GM19023 (cell line): Measurements from ENCODE around the gene LIPC.
A peak's percentile ranks its signal among the peaks of the same experiment; 100 is the strongest.

Source experiments
- ATAC-seq: cut with Tn5 transposase; IDR thresholded peaks from one replicate; pipeline ENCODE4 v1.9.1; 2021; ENCODE audit warnings: mild to moderate bottlenecking, moderate library complexity; ENCODE audit not compliant: unreplicated experiment

LIPC gene

DNA sequence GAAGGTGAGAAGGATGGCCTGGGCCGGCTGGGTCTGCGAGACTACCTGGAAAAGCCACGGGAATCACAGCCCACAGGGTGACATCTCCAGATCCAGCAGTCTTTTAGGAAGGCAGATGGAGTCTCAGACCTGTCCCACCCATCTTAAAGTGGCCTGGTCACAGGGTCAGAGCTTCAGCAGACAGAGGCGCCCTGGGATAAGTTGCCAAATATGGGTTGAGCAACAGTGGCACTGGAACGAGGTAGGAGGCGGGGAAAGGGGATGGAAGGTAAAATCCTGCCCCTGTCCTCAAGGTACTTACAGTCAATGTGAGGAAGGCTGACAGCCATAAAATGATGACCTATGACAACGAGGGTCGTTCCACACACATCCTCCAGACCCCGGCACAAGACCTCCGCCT is 80.7 kb downstream of the LIPC start:
- no peak for ATAC-seq

DNA sequence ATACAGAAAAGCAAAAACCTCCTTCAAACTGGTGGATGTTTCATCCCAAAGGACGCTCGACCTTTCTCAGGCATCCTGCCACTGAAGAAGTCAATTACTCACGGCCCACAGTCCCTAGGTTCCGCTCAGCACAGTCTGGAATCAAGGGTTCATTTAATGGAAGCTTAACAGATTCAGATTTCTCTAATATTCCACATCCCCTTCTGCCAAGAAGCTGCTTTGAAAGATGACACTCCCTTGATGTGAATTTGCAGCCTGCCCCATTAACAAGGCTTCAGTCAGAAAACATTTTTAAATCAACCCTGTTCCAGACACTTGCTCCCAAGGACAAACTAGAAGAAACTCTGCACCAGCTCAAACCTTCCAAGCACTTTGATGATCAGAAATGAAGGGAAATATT is 81.2 kb downstream of the LIPC start:
- ATAC-seq = no peak

DNA sequence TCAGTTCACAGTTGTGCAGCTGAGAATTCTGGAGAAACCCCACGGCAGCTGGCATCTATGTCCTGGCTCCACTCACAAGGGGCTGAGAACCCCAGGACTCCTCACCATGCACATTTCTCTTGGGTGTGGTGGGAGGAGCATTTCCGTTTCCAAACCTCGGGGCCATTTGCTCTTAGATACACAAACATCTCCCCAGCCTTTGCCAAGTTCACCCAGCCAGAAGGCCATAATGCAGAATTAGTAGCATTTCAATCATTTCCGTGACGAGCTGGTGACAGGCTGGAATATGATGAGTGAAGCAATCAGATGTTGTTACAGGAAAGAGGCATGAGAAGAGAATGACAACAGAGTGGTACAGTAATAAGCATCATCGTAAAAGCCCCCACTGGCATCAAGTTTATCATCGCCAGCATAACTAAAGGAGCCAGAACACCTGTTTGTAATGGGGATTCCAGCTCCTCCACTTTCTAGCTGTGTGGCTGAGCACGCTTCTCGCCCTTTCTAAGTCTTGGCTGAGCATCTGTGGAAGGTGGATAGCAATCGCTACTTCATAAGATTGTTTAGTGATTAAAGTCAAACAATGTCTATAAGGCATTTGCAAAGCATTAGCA is 82.0 kb downstream of the LIPC start:
- ATAC-seq = no peak

GRCh38 chr15:58515807-58516206 is 84.0 kb downstream of the LIPC start:
- ATAC-seq = no peak

DNA sequence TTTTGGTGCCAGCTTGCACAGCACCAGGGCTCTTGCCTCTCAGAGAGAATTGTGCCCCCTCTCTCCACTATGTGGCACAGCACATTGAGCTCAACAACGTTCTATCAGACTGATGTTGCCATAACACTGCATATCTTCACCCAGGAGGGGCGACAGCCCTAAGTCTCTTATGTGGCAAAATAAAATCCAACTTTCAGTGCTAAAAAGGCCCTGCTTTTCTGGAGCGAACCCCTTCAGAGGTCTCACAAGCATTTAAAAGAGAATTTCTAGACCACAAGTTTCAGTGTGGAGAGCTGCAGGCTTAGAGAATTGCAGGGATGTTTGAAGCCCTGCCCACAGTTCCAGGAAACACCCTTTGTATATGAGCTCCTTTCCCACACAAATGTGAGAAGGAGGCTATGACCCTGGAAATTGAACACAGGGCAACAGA is 85.5 kb downstream of the LIPC start:
- ATAC-seq = no peak

DNA sequence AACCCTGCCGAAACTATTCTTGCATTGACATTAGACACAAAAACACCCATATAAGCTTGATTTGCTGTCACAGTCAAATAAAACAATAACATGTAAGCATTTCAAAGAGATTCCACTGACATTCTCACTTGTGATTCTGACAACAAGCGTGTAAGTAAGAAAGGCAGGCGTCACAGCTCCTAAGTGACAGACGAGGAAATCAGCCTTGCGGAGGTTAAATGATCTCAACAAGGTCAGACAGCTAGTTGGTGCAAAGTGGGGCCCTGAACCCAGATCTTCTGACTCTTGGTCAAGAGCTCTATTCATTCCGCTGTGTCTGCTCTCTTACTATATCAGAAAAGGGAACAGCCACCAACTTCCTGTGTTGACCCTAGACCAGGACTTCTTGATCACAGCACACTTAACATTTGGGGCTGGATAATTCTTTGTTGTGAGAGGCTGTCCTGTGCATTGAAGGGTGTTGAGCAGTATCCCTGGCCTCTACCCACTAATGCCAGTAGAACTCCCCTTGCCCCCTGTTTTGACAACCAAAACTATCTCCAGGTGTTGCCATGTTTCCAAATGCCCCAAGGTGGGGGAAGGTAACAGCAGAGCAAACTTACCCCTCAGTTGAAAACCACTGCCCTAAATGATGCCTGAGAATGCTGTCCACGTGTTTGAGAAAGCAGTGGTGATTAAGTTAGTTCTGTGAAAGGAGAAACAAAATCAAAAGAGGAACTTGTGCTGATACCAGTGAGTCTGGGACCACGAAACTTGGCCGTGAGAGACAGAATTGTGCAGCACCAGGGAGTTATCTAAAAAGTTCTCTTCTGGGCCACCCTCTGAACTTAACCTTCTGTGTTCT is 86.1 kb downstream of the LIPC start:
- ATAC-seq = peak; percentile 50

DNA sequence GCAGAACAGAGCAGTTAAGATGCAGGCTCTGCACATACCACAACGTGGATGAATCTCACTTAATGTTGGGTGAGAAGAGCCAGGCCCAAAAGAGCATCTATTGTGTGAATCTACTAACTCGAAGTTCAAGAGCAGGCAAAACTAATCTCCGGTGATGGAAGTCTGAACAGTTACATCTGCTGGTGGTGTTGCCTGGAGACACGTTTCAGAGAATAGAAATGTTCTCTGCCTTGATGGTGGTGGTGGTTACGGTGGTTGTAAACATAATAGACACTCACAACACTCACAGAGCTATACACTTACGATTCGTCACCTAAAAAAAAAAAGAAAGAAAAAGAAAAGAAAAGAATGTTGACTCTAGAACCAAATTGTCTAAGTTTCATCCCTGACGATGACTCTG is 86.8 kb downstream of the LIPC start:
- peak; percentile 20 for ATAC-seq

GRCh38 chr15:58519516-58519915 is 87.7 kb downstream of the LIPC start:
- ATAC-seq = no peak

DNA sequence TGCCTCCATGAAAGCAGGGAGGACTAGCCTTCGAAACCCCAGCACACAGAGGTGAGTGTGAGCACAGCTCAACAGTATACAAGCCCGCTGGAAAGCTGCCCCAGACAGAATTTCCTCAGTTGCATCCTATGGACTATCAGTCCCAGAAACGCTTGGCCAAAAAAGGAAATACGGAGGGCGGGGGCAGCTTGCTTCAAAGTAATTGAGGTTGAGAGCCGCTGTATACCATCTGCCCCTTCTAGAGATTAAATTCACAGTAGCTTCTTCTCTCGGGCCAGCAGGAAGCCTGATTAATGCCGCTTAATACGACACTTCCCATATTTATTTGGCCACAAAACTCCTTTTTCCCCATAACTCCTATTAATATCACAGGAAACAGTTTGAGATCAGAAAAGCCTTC is 88.7 kb downstream of the LIPC start:
- no peak for ATAC-seq

GRCh38 chr15:58520936-58521292 is 89.1 kb downstream of the LIPC start:
- ATAC-seq = no peak

- no peak for ATAC-seq
Observed at GRCh38 chr15:58521293-58521991, 89.7 kb downstream of the LIPC start.

DNA sequence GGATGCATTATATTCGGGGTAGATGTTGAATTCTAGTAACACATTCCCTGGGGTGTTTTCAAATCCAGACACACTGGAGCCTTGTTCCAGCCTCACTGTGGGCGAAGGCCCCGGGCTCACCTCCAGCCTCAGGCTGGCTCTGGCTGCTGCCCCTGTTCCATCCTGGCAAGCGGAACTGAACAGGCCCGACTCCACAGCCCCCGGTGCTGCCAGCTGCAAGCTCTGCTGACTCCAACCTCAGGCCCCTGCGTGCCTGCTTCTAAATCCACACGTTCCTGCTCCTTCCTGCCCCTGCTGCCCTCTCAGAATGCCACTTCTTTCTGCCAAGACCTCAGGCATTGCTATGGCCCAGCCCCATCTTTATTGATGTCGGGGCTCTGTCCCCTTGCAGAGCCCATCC is 90.6 kb downstream of the LIPC start:
- ATAC-seq = no peak

DNA sequence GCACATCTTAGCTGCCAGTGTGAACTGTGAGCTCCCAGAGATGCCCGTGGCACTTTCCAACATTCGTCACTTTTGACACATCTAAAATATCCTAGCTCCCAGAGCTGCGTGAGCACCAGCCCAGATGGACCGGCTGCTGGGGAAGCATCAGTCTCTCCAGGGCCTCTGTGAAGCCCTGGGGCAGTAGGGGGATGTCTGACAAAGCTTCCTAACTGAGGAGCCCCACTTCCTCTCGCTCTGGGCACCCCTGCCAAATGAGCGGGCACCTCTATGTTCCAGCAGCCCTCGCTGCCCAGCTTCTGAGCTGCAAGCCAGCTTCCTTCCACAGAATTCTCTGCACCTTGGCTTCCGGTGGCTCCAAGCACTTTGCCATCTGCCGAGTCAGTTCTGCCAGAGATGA is 91.1 kb downstream of the LIPC start:
- ATAC-seq = no peak

DNA sequence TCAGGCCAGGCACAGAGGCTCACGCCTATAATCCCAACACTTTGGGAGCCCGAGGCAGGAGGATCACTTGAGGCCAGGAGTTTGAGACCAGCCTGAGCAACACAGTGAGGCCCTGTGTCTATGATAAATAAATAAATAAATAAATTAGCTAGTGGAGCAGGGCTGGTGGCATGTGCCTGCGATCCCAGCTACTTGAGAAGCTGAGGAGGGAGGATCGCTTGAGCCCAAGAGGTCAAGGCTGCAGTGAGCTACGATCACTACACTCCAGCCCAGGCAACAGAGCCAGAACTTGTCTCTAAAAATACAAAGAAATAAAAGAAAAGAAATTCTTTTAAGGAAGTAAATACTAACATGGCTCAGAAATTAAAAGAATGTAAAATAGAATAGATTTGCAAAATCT is 91.8 kb downstream of the LIPC start:
- no peak for ATAC-seq

DNA sequence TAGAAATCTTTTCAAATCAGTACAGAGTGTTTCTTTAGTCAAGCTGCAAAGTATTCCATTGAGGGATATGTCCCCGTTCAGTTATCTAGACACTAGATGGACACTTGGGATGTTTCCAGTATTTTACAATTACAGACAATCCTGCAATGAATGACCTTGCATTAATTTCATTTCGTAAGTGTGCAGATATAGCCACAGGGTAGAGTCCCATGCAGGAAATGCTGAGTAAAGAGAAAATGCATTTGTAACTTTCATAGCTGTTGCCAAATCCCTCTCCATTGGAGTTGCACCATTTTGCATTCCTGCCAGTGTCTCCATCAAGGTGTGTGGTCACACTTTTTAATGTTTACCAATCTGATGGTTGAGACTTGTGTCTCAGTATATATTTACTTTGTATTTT is 92.5 kb downstream of the LIPC start:
- no peak for ATAC-seq

GRCh38 chr15:58525991-58526421 is 94.2 kb downstream of the LIPC start:
- no peak for ATAC-seq

DNA sequence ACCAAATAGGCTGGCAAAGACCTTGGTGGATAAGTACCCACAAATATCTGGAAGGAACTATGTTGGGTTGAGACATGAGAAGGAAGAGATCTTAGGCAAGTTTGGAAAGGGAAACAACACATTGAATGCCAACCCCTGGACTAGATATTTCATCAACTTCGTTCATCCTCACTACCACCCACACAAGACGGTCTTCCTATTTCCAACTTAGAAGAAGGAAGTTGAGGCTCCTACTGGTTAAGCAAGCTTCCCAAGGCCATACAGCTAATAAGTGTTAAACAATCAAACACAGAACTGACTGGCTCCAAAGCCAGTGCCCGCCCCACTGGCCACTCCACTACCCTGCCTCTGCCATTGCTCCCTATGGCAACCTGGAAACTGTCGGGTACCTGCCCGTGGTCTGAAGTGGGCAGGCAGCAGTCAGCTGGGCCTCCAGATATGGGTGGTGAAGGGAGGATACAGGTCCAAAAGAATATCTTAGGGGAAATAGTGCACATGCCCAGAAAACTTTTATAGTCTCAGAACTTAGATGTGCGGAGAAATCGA is 94.9 kb downstream of the LIPC start:
- ATAC-seq = no peak

DNA sequence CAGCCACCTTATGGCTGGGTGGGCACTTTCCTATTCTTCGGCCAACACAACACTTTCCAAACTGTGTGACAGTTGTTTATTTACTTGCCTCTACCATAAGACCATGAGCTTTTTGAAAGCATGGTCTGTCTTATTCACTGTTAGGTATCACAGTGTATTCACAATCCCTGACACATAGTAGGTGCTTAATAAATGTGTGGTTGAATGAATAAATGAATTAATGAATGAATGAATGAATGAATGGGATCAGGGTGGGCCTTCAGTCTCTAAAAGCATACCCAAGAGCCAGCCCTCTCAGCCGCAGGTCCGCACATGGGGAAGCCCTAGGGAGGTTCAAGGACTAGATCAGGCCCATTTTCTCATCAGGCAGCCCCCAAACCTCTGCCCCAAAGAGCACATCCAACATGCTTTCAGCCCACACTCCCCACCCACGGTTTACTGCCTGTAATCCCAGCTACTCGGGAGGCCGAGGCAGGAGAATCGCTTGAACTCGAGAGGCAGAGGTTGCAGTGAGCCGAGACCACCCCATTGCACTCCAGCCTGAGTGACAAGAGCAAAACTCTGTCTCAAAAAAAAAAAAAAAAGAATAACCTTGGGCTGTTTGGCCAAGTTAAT is 95.9 kb downstream of the LIPC start:
- no peak for ATAC-seq

DNA sequence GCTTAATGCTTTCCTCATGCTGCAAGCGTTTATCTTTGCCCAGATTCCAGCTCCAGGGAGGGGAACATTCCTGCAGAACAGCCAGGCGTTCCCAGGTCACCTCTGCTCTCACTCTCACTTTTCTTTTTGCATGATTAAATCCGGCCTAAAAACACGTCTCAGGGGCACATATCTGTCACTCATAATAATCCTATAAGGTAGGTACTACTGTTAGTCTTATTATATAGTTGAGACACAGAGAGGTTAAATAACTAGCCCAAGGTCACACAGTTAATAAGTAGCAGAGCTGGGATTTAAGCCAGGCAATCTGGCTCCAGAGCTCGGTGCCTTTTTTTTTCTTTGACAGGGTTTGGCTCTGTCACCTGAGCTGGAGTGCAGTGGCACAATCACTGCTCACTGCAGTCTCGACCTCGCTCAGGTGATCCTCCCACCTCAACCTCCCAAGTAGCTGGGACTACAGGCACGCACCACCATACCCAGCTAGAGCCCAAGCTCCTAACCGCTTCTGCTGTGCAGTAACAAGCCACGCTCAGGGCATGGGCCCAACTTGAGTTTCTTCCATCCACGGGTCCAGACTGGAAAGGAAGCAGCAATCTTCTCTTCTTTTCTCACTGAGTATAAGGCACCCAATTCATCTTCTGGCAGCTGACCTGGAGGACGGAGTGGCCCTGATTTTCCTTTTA is 96.5 kb downstream of the LIPC start:
- no peak for ATAC-seq

GRCh38 chr15:58529041-58529440 is 97.2 kb downstream of the LIPC start:
- no peak for ATAC-seq
